22Rv1 (cell line): ENCODE data around the gene UBR4.

Experiments
- H3K27ac ChIP-seq: fragments of 450-650 bp; 2 replicates; pipeline ENCODE4 v1.5.1; 2017
- CTCF ChIP-seq: fragments of 450-650 bp; IDR thresholded peaks from 2 replicates; pipeline ENCODE4 v1.5.1; 2017; ENCODE audit warnings: mild to moderate bottlenecking
- ZFX ChIP-seq: fragments of 450-650 bp; IDR thresholded peaks from 2 replicates; pipeline ENCODE4 v1.6.1; 2017; ENCODE audit warnings: antibody characterized with exemption, borderline replicate concordance

UBR4 gene

GRCh38 chr1:19198820-19199219 is 11.2 kb downstream of the UBR4 start:
- H3K27ac ChIP-seq: no peak overlapping the region

GRCh38 chr1:19197845-19198244 is 12.2 kb downstream of the UBR4 start:
- TF ChIP-seq ZFX (no peak), CTCF (no peak)
- no peak overlapping the region for H3K27ac ChIP-seq

More at GRCh38 chr1:19198820-19199219, 11.2 kb downstream of the UBR4 start:
- no peak for TF ChIP-seq CTCF
- no peak for TF ChIP-seq ZFX

- no peak overlapping the region for H3K27ac ChIP-seq
- no peak for TF ChIP-seq CTCF
- TF ChIP-seq ZFX: no peak
Measured at GRCh38 chr1:19196331-19196730, 13.7 kb downstream of the UBR4 start.

GRCh38 chr1:19193004-19193403 is 17.1 kb downstream of the UBR4 start:
- TF ChIP-seq CTCF (no peak), ZFX (no peak)
- H3K27ac ChIP-seq: no peak overlapping the region

- no peak overlapping the region for H3K27ac ChIP-seq
- TF ChIP-seq CTCF (no peak), ZFX (no peak)
Measured at GRCh38 chr1:19191811-19192210, 18.3 kb downstream of the UBR4 start.

GRCh38 chr1:19190468-19190867 is 19.6 kb downstream of the UBR4 start:
- no peak overlapping the region for H3K27ac ChIP-seq
- TF ChIP-seq ZFX (no peak), CTCF (no peak)

- 0 out of 2 replicates have a peak overlapping the region, but pooled peaks have one; percentile 34 for H3K27ac ChIP-seq
- TF ChIP-seq ZFX (no peak), CTCF (no peak)
Measured at GRCh38 chr1:19189270-19189669, 20.8 kb downstream of the UBR4 start.

- no peak for TF ChIP-seq ZFX
- no peak for TF ChIP-seq CTCF
- H3K27ac ChIP-seq: no peak overlapping the region
Measured at GRCh38 chr1:19187852-19188251, 22.2 kb downstream of the UBR4 start.
